HepG2 (cell line): ENCODE results near the gene ABCB8. TPM values are rescaled to one million over a fixed set of nuclear protein-coding genes. Genes with fewer than 3 reads are reported as not detected.

Experiments
- ARHGAP35 ChIP-seq: sonication (generic); formaldehyde crosslinking; IDR thresholded peaks from 2 replicates; pipeline ENCODE4 v1.9.0; 2022; ENCODE audit warnings: mild to moderate bottlenecking, inconsistent platforms, moderate library complexity, missing genetic modification reagents, borderline replicate concordance
- FOXJ3 ChIP-seq: sonication (generic); formaldehyde crosslinking; IDR thresholded peaks from 2 replicates; pipeline ENCODE4 v1.4.0; 2020; ENCODE audit warnings: missing genetic modification reagents, mild to moderate bottlenecking, borderline replicate concordance
- NR2C2 ChIP-seq: sonication (generic); formaldehyde crosslinking; IDR thresholded peaks from 2 replicates; pipeline ENCODE4 v1.4.0; 2020; ENCODE audit warnings: missing genetic modification reagents, mild to moderate bottlenecking, moderate library complexity, borderline replicate concordance
- PLRG1 ChIP-seq: fragments of 450-650 bp; conservative IDR thresholded peaks from 2 replicates; pipeline ENCODE4 v1.6.1; 2016
- PTBP1 ChIP-seq: fragments of 200-400 bp; formaldehyde crosslinking; IDR thresholded peaks from 2 replicates; pipeline ENCODE4 v1.6.1; 2018; ENCODE audit warnings: low read length, low read depth; ENCODE audit not compliant: poor library complexity, severe bottlenecking
- RAD21 ChIP-seq: fragments of 450-650 bp; formaldehyde crosslinking; IDR thresholded peaks from 2 replicates; pipeline ENCODE4 v1.5.0; 2020; ENCODE audit warnings: mild to moderate bottlenecking
- SIX1 ChIP-seq: sonication (generic); formaldehyde crosslinking; IDR thresholded peaks from 2 replicates; pipeline ENCODE4 v1.4.0; 2020; ENCODE audit warnings: missing genetic modification reagents, borderline replicate concordance
- SP5 ChIP-seq: IDR thresholded peaks from 2 replicates; pipeline ENCODE4 v1.6.1; 2016; ENCODE audit warnings: low read depth, borderline replicate concordance
- SYNCRIP ChIP-seq: fragments of 200-400 bp; formaldehyde crosslinking; IDR thresholded peaks from 2 replicates; pipeline ENCODE4 v1.6.1; 2018; ENCODE audit warnings: mild to moderate bottlenecking, low read depth, low read length; ENCODE audit not compliant: insufficient read depth
- TEAD2 ChIP-seq: sonication (generic); formaldehyde crosslinking; IDR thresholded peaks from 2 replicates; pipeline ENCODE4 v1.9.0; 2021; ENCODE audit warnings: missing genetic modification reagents
- ZNF160 ChIP-seq: sonication (generic); formaldehyde crosslinking; IDR thresholded peaks from 2 replicates; pipeline ENCODE4 v1.8.0; 2022; ENCODE audit warnings: mild to moderate bottlenecking, inconsistent platforms, missing genetic modification reagents
- ZNF20 ChIP-seq: sonication (generic); formaldehyde crosslinking; IDR thresholded peaks from 2 replicates; pipeline ENCODE4 v1.4.0; 2020; ENCODE audit warnings: mild to moderate bottlenecking, moderate library complexity, missing genetic modification reagents
- ZNF264 ChIP-seq: sonication (generic); formaldehyde crosslinking; IDR thresholded peaks from 2 replicates; pipeline ENCODE4 v1.4.0; 2020; ENCODE audit warnings: missing genetic modification reagents
- ZNF713 ChIP-seq: sonication (generic); formaldehyde crosslinking; IDR thresholded peaks from 2 replicates; pipeline ENCODE4 v1.4.0; 2020; ENCODE audit warnings: mild to moderate bottlenecking, missing genetic modification reagents
- ZNF776 ChIP-seq: sonication (generic); formaldehyde crosslinking; IDR thresholded peaks from 2 replicates; pipeline ENCODE4 v1.4.0; 2020; ENCODE audit warnings: mild to moderate bottlenecking, missing genetic modification reagents
- ZSCAN20 ChIP-seq: sonication (generic); formaldehyde crosslinking; IDR thresholded peaks from 2 replicates; pipeline ENCODE4 v1.4.0; 2020; ENCODE audit warnings: missing genetic modification reagents, mild to moderate bottlenecking, borderline replicate concordance
- polyA plus RNA-seq, 8 experiments: library from polyadenylated mRNA; depleted of rRNA in 3 of 8; stranded (reverse) in 7 of 8; unstranded in 1 of 8; fragments of >200 nt; fragmentation: Illumina TruSeq in 4 of 8; extraction: Trizol in 4 of 8; gene quantifications; 2 replicates each; pipeline versions ENCODE4 v1.2.1 to v1.2.3, GENCODE V29; 2011 to 2016; ENCODE audit warnings: low read depth in 4 of 8, missing spikeins in 1 of 8, mixed read lengths in 1 of 8; ENCODE audit not compliant: insufficient read depth in 1 of 8
- total RNA-seq, 5 experiments: library from RNA; depleted of rRNA; stranded (reverse); fragments of >200 nt; fragmentation: Illumina TruSeq; extraction: Trizol; gene quantifications; 2 replicates each; pipeline ENCODE4 v1.2.3, GENCODE V29; 2016; ENCODE audit warnings: low read depth in 1 of 5
- TF ChIP-seq, protein P1 (sequence below): sonication (generic); formaldehyde crosslinking; conservative IDR thresholded peaks from 2 replicates; pipeline ENCODE4 v1.5.0; 2020; ENCODE audit warnings: missing genetic modification reagents
- TF ChIP-seq, protein P2 (sequence below): sonication (generic); formaldehyde crosslinking; IDR thresholded peaks from 2 replicates; pipeline ENCODE4 v1.4.0; 2020; ENCODE audit warnings: low read depth, mild to moderate bottlenecking, missing genetic modification reagents
- TF ChIP-seq, protein P3 (sequence below): IDR thresholded peaks from 2 replicates; pipeline ENCODE4 v1.6.1; 2012; ENCODE audit warnings: low read length, improper control_type of control experiment
- TF ChIP-seq, protein P4 (sequence below): IDR thresholded peaks from 2 replicates; pipeline ENCODE4 v1.6.1; 2016; ENCODE audit warnings: low read depth
- TF ChIP-seq, protein P5 (sequence below): IDR thresholded peaks from 2 replicates; pipeline ENCODE4 v1.6.1; 2018; ENCODE audit warnings: missing genetic modification reagents, mild to moderate bottlenecking, missing compliant biosample characterization

The ABCB8 gene
- total and polyA plus RNA-seq, 2 of the 13 experiments (the other 11 are each of a cell fraction or from before 2014, with no cell fraction given) = 6.6 to 16.7 TPM

DNA sequence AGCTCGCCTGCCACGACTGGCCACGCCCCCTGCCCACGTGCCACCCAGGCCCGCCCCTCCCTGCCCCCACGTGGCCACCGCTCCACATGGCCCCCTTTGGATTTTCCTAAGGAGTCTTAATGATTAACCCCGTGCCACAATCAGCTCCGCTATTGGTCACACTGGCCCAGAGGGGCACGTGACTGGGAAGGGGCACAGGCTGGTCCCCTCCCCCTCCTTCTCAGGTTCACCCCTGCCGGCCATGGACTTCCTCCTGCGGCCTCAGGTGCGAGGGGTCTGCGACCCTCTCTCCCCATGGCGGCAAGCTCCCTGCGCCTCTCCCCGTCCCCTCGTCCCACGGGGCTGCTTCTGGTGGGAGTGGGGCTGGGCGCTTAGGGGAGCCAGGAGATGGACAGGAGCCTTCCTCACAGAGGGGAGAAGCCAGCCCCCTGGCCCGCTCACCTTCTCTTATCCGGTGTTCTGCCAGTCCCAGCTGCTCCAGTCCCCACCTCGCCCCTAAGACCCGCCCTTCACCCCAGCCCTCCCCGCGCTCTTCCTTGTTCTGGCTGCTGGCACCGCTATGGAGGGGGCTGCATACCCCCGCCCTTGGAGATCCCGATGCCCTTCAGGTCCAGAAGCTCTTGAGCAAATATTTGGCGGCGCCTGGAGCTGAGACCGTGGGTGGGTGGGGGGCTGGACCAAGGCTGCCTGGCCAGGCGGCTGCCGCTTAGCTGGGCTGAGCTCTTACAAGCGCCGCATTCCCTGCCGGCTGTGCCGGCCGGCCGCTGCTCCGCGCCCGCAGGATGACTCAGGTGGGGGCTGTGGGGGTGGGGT, 34.4 kb downstream of the ABCB8 start (continued):
- no peak for TF ChIP-seq ZNF264 (CRISPR knock-in tag)
- TF ChIP-seq, protein P1, sequence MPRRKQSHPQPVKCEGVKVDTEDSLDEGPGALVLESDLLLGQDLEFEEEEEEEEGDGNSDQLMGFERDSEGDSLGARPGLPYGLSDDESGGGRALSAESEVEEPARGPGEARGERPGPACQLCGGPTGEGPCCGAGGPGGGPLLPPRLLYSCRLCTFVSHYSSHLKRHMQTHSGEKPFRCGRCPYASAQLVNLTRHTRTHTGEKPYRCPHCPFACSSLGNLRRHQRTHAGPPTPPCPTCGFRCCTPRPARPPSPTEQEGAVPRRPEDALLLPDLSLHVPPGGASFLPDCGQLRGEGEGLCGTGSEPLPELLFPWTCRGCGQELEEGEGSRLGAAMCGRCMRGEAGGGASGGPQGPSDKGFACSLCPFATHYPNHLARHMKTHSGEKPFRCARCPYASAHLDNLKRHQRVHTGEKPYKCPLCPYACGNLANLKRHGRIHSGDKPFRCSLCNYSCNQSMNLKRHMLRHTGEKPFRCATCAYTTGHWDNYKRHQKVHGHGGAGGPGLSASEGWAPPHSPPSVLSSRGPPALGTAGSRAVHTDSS (CRISPR knock-in tag) = no peak
- TF ChIP-seq PLRG1 = no peak
- TF ChIP-seq, protein P2, sequence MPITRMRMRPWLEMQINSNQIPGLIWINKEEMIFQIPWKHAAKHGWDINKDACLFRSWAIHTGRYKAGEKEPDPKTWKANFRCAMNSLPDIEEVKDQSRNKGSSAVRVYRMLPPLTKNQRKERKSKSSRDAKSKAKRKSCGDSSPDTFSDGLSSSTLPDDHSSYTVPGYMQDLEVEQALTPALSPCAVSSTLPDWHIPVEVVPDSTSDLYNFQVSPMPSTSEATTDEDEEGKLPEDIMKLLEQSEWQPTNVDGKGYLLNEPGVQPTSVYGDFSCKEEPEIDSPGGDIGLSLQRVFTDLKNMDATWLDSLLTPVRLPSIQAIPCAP (CRISPR knock-in tag) = no peak
- TF ChIP-seq, protein P3, sequence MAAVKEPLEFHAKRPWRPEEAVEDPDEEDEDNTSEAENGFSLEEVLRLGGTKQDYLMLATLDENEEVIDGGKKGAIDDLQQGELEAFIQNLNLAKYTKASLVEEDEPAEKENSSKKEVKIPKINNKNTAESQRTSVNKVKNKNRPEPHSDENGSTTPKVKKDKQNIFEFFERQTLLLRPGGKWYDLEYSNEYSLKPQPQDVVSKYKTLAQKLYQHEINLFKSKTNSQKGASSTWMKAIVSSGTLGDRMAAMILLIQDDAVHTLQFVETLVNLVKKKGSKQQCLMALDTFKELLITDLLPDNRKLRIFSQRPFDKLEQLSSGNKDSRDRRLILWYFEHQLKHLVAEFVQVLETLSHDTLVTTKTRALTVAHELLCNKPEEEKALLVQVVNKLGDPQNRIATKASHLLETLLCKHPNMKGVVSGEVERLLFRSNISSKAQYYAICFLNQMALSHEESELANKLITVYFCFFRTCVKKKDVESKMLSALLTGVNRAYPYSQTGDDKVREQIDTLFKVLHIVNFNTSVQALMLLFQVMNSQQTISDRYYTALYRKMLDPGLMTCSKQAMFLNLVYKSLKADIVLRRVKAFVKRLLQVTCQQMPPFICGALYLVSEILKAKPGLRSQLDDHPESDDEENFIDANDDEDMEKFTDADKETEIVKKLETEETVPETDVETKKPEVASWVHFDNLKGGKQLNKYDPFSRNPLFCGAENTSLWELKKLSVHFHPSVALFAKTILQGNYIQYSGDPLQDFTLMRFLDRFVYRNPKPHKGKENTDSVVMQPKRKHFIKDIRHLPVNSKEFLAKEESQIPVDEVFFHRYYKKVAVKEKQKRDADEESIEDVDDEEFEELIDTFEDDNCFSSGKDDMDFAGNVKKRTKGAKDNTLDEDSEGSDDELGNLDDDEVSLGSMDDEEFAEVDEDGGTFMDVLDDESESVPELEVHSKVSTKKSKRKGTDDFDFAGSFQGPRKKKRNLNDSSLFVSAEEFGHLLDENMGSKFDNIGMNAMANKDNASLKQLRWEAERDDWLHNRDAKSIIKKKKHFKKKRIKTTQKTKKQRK = no peak
- peak; percentile 35 for TF ChIP-seq RAD21
- TF ChIP-seq ZNF20 (CRISPR knock-in tag) = no peak
- no peak for TF ChIP-seq ZNF713 (CRISPR knock-in tag)
- TF ChIP-seq SIX1 (CRISPR knock-in tag) = 0 out of 2 replicates have a peak, but pooled peaks have one; percentile 20
- TF ChIP-seq SP5 (CRISPR knock-in tag) = no peak
- TF ChIP-seq SYNCRIP = no peak
- TF ChIP-seq NR2C2 (CRISPR knock-in tag) = peak; percentile 61; the same call in 1 of the 2 replicates
- no peak for TF ChIP-seq TEAD2 (CRISPR knock-in tag)
- TF ChIP-seq ZSCAN20 (CRISPR knock-in tag) = no peak
- no peak for TF ChIP-seq ZNF160
- TF ChIP-seq, protein P4, sequence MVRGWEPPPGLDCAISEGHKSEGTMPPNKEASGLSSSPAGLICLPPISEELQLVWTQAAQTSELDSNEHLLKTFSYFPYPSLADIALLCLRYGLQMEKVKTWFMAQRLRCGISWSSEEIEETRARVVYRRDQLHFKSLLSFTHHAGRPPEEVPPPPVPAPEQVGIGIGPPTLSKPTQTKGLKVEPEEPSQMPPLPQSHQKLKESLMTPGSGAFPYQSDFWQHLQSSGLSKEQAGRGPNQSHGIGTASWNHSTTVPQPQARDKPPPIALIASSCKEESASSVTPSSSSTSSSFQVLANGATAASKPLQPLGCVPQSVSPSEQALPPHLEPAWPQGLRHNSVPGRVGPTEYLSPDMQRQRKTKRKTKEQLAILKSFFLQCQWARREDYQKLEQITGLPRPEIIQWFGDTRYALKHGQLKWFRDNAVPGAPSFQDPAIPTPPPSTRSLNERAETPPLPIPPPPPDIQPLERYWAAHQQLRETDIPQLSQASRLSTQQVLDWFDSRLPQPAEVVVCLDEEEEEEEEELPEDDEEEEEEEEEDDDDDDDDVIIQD (CRISPR knock-in tag) = 0 out of 2 replicates have a peak, but pooled peaks have one; percentile 15
- no peak; the same call in 1 of the 2 replicates for TF ChIP-seq ARHGAP35 (CRISPR knock-in tag)
- TF ChIP-seq ZNF776 (CRISPR knock-in tag) = no peak
- TF ChIP-seq, protein P5, sequence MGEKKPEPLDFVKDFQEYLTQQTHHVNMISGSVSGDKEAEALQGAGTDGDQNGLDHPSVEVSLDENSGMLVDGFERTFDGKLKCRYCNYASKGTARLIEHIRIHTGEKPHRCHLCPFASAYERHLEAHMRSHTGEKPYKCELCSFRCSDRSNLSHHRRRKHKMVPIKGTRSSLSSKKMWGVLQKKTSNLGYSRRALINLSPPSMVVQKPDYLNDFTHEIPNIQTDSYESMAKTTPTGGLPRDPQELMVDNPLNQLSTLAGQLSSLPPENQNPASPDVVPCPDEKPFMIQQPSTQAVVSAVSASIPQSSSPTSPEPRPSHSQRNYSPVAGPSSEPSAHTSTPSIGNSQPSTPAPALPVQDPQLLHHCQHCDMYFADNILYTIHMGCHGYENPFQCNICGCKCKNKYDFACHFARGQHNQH (CRISPR knock-in tag) = 0 out of 2 replicates have a peak, but pooled peaks have one; percentile 64
- TF ChIP-seq PTBP1 = no peak
- TF ChIP-seq FOXJ3 (CRISPR knock-in tag) = peak; percentile 20; the same call in 1 of the 2 replicates
